H1 (cell line): ENCODE measurements around the gene BRD8. TPM values are rescaled to one million over a fixed set of nuclear protein-coding genes. Genes with fewer than 3 reads are reported as not detected.
A peak's percentile ranks its signal among the peaks of the same experiment; 100 is the strongest.

Source experiments
- CTCF ChIA-PET: fragments of 300-600 bp; sonication (Branson Sonifier 250); formaldehyde crosslinking; loops from one replicate; lab custom pipeline; 2021; ENCODE audit not compliant: partially characterized antibody; lab: Charles Lee
- POLR2A ChIA-PET: fragments of 300-600 bp; sonication (Branson Sonifier 250); formaldehyde crosslinking; loops from one replicate; lab custom pipeline; 2021; ENCODE audit warnings: inconsistent platforms; ENCODE audit not compliant: partially characterized antibody; lab: Charles Lee
- DNase-seq, 2 experiments: peaks; one replicate each; pipeline versions ENCODE4 v3.0.0 to v3.0.0-alpha.2; 2010 to 2022; ENCODE audit warnings: low spot score in 2 of 2, low read depth in 1 of 2, mixed read lengths in 1 of 2
- FAIRE-seq: peaks from 2 replicates; lab custom pipeline; 2011; peaks lifted over from hg19 to GRCh38; lab: Jason Lieb, UNC
- H2AFZ ChIP-seq: 2 replicates; pipeline ENCODE4 v1.8.1; 2012; ENCODE audit warnings: low read length, inconsistent platforms
- H2AK5ac ChIP-seq: 2 replicates; pipeline ENCODE4 v1.6.1; 2013; ENCODE audit warnings: low read depth, low read length
- H2BK120ac ChIP-seq: replicated peaks from 2 replicates; pipeline ENCODE3; 2013; ENCODE audit warnings: low read depth, low read length, inconsistent platforms
- H2BK12ac ChIP-seq: 2 replicates; pipeline ENCODE4 v1.6.1; 2013; ENCODE audit warnings: low read depth, low read length
- H2BK15ac ChIP-seq: 2 replicates; pipeline ENCODE4 v1.6.1; 2013; ENCODE audit warnings: low read length
- H2BK20ac ChIP-seq: 2 replicates; pipeline ENCODE4 v1.6.1; 2013; ENCODE audit warnings: low read length
- H2BK5ac ChIP-seq: 2 replicates; pipeline ENCODE4 v1.6.1; 2013; ENCODE audit warnings: low read depth, low read length
- H3K14ac ChIP-seq: 2 replicates; pipeline ENCODE4 v1.6.1; 2013; ENCODE audit warnings: inconsistent platforms; ENCODE audit not compliant: insufficient read length
- H3K18ac ChIP-seq: 2 replicates; pipeline ENCODE4 v1.6.1; 2013; ENCODE audit warnings: low read length; ENCODE audit errors: extremely low read depth
- H3K23ac ChIP-seq: 2 replicates; pipeline ENCODE4 v1.6.1; 2013; ENCODE audit warnings: inconsistent platforms; ENCODE audit not compliant: insufficient read length
- H3K23me2 ChIP-seq: 2 replicates; pipeline ENCODE4 v1.6.1; 2013; ENCODE audit warnings: low read depth, low read length
- H3K27ac ChIP-seq: 2 replicates; pipeline ENCODE4 v1.6.1; 2011; ENCODE audit warnings: low read depth, low read length, inconsistent platforms
- H3K27me3 ChIP-seq, 4 experiments: replicated peaks in 1 of 4; 1 replicate in 1 of 4; 2 replicates in 3 of 4; pipeline versions ENCODE4 v1.6.1 to v1.8.1; 2011 to 2013; ENCODE audit warnings: low read length in 3 of 4, mild to moderate bottlenecking in 3 of 4, inconsistent platforms in 2 of 4, mixed read lengths in 2 of 4, moderate library complexity in 1 of 4; ENCODE audit not compliant: control insufficient read depth in 3 of 4, insufficient read depth in 3 of 4; ENCODE audit errors: extremely low read depth in 1 of 4
- H3K36me3 ChIP-seq, 4 experiments: 2 replicates each; pipeline versions ENCODE4 v1.6.1 to v1.8.1; 2011 to 2013; ENCODE audit warnings: mild to moderate bottlenecking in 4 of 4, low read length in 3 of 4, moderate library complexity in 2 of 4, control low read depth in 1 of 4, inconsistent platforms in 1 of 4; ENCODE audit not compliant: insufficient read depth in 4 of 4, control insufficient read depth in 2 of 4
- H3K4ac ChIP-seq: replicated peaks from 2 replicates; pipeline ENCODE3; 2013; ENCODE audit warnings: low read length, low read depth, mixed read lengths, inconsistent platforms; ENCODE audit not compliant: insufficient read length
- H3K4me1 ChIP-seq, 4 experiments: replicated peaks in 1 of 4; 1 replicate in 1 of 4; 2 replicates in 3 of 4; pipeline versions ENCODE4 v1.6.1 to v1.8.1; 2011 to 2013; ENCODE audit warnings: low read length in 3 of 4, inconsistent platforms in 2 of 4, mixed read lengths in 1 of 4; ENCODE audit not compliant: insufficient read depth in 4 of 4, control insufficient read depth in 3 of 4
- H3K4me2 ChIP-seq, 2 experiments: 2 replicates each; pipeline versions ENCODE4 v1.6.1 to v1.8.1; 2011 to 2013; ENCODE audit warnings: low read depth in 2 of 2, low read length in 2 of 2, control low read depth in 1 of 2, inconsistent platforms in 1 of 2, mild to moderate bottlenecking in 1 of 2; ENCODE audit not compliant: insufficient read depth in 1 of 2
- H3K4me3 ChIP-seq, 4 experiments: fragments of 200-600, 300-600 bp in 1 of 4; sonication (generic), shearing (Covaris generic), sonication (Bioruptor Twin) in 1 of 4; 2 replicates each; pipeline versions ENCODE4 v1.5.1 to v1.8.1; 2011 to 2016; ENCODE audit warnings: low read length in 4 of 4, low read depth in 3 of 4, control low read depth in 2 of 4, inconsistent platforms in 2 of 4, mild to moderate bottlenecking in 2 of 4, mixed read lengths in 1 of 4, moderate library complexity in 1 of 4; ENCODE audit not compliant: insufficient read depth in 2 of 4; ENCODE audit errors: extremely low read depth in 1 of 4
- H3K56ac ChIP-seq: replicated peaks from 2 replicates; pipeline ENCODE3; 2013; ENCODE audit warnings: low read depth, mild to moderate bottlenecking, mixed read lengths, low read length, inconsistent platforms; ENCODE audit not compliant: insufficient read length
- H3K79me1 ChIP-seq: 2 replicates; pipeline ENCODE4 v1.6.1; 2013; ENCODE audit warnings: low read depth, low read length, control low read depth
- H3K79me2 ChIP-seq, 2 experiments: 2 replicates each; pipeline versions ENCODE4 v1.6.1 to v1.8.1; 2012 to 2013; ENCODE audit warnings: low read length in 2 of 2, mild to moderate bottlenecking in 2 of 2, inconsistent platforms in 1 of 2; ENCODE audit not compliant: insufficient read depth in 2 of 2, control insufficient read depth in 1 of 2
- H3K9ac ChIP-seq, 4 experiments: replicated peaks in 1 of 4; 1 replicate in 1 of 4; 2 replicates in 3 of 4; pipeline versions ENCODE4 v1.6.1 to v1.8.1; 2011 to 2013; ENCODE audit warnings: low read depth in 3 of 4, low read length in 3 of 4, control low read depth in 2 of 4, mild to moderate bottlenecking in 2 of 4, moderate library complexity in 2 of 4, inconsistent platforms in 1 of 4; ENCODE audit errors: extremely low read depth in 1 of 4
- H3K9me3 ChIP-seq, 2 experiments: 2 replicates each; pipeline versions ENCODE4 v1.6.1 to v1.8.1; 2012 to 2013; ENCODE audit warnings: mild to moderate bottlenecking in 2 of 2, moderate library complexity in 2 of 2, control low read depth in 1 of 2, inconsistent platforms in 1 of 2, low read depth in 1 of 2, low read length in 1 of 2, mixed read lengths in 1 of 2; ENCODE audit not compliant: insufficient read depth in 2 of 2
- H4K20me1 ChIP-seq, 2 experiments: replicated peaks in 1 of 2; 2 replicates each; pipeline versions ENCODE3 to v1.8.1; 2011 to 2013; ENCODE audit warnings: inconsistent platforms in 2 of 2, low read length in 2 of 2, mild to moderate bottlenecking in 1 of 2; ENCODE audit not compliant: insufficient read depth in 2 of 2, control insufficient read depth in 1 of 2
- H4K5ac ChIP-seq: 2 replicates; pipeline ENCODE4 v1.6.1; 2013; ENCODE audit warnings: low read length, low read depth, mixed read lengths, inconsistent platforms; ENCODE audit not compliant: insufficient read length
- H4K8ac ChIP-seq: 2 replicates; pipeline ENCODE4 v1.8.0; 2013; ENCODE audit warnings: mild to moderate bottlenecking, moderate library complexity, low read length, inconsistent platforms; ENCODE audit not compliant: insufficient read depth; ENCODE audit errors: extremely low read depth
- H4K91ac ChIP-seq: replicated peaks from 2 replicates; pipeline ENCODE3; 2013; ENCODE audit warnings: low read length, mixed read lengths, inconsistent platforms; ENCODE audit not compliant: insufficient read length
- BCL11A ChIP-seq, 2 experiments: IDR thresholded peaks; one replicate each; pipeline ENCODE4 v1.6.1; 2011; ENCODE audit warnings: low read depth in 2 of 2, low read length in 2 of 2, mild to moderate bottlenecking in 2 of 2
- FOSL1 ChIP-seq: IDR thresholded peaks from 2 replicates; pipeline ENCODE4 v1.6.1; 2011; ENCODE audit warnings: mild to moderate bottlenecking, low read depth, low read length, moderate library complexity; ENCODE audit not compliant: insufficient read depth
- GABPA ChIP-seq: IDR thresholded peaks from 2 replicates; pipeline ENCODE4 v1.6.1; 2011; ENCODE audit warnings: mild to moderate bottlenecking, low read length, moderate library complexity, borderline replicate concordance; ENCODE audit not compliant: insufficient read depth
- HDAC6 ChIP-seq: IDR thresholded peaks from one replicate; pipeline ENCODE4 v1.7.1; 2012; ENCODE audit warnings: low read depth, mild to moderate bottlenecking, inconsistent platforms, low read length, moderate library complexity
- JUN ChIP-seq: IDR thresholded peaks from 2 replicates; pipeline ENCODE4 v1.6.1; 2011; ENCODE audit warnings: low read depth, mild to moderate bottlenecking, improper control_type of control experiment, low read length
- KDM5A ChIP-seq: fragments of 200-600 bp; IDR thresholded peaks from 2 replicates; pipeline ENCODE4 v1.7.1; 2012; ENCODE audit warnings: mild to moderate bottlenecking, low read length, inconsistent platforms, mixed read lengths
- MAFK ChIP-seq: IDR thresholded peaks from 2 replicates; pipeline ENCODE4 v1.6.1; 2012; ENCODE audit warnings: low read depth, mild to moderate bottlenecking, improper control_type of control experiment, low read length
- PHF8 ChIP-seq: fragments of 200-600 bp; sonication (generic); conservative IDR thresholded peaks from 2 replicates; pipeline ENCODE4 v1.7.1; 2012; ENCODE audit warnings: low read depth, mild to moderate bottlenecking, inconsistent platforms, low read length, moderate library complexity
- POLR2AphosphoS5 ChIP-seq: IDR thresholded peaks from 2 replicates; pipeline ENCODE4 v1.6.1; 2011; ENCODE audit warnings: low read depth, low read length
- RNF2 ChIP-seq: fragments of 200-900, 300-1000 bp; sonication (generic); IDR thresholded peaks from 2 replicates; pipeline ENCODE4 v1.7.1; 2016; ENCODE audit warnings: borderline replicate concordance, low read depth, mild to moderate bottlenecking, antibody characterized with exemption, low read length; ENCODE audit not compliant: poor library complexity, severe bottlenecking; ENCODE audit errors: missing control alignments
- SAP30 ChIP-seq: fragments of 300-600 bp; sonication (generic); IDR thresholded peaks from 2 replicates; pipeline ENCODE4 v1.7.1; 2012; ENCODE audit warnings: low read length, moderate library complexity, mild to moderate bottlenecking, inconsistent platforms; ENCODE audit not compliant: insufficient read depth, insufficient replicate concordance
- SP4 ChIP-seq: IDR thresholded peaks from 2 replicates; pipeline ENCODE4 v1.6.1; 2012; ENCODE audit warnings: low read length, inconsistent platforms
- SUZ12 ChIP-seq: fragments of 200-600 bp; sonication (generic); IDR thresholded peaks from 2 replicates; pipeline ENCODE4 v1.6.1; 2012; ENCODE audit warnings: mild to moderate bottlenecking, inconsistent platforms, low read length, moderate library complexity, mixed read lengths
- TBP ChIP-seq: IDR thresholded peaks from 2 replicates; pipeline ENCODE4 v1.6.1; 2011; ENCODE audit warnings: low read depth, low read length, improper control_type of control experiment
- TCF12 ChIP-seq: IDR thresholded peaks from 2 replicates; pipeline ENCODE4 v1.6.1; 2011; ENCODE audit warnings: low read depth, mild to moderate bottlenecking, low read length
- WGBS, 2 experiments: shearing (Covaris generic) in 1 of 2; methylation state at CpG; one replicate each; pipeline versions ENCODE4 v1.1.6 to v1.1.7; 2013 to 2015; ENCODE audit warnings: low lambda C conversion rate in 2 of 2, mixed read lengths in 2 of 2, inconsistent platforms in 1 of 2, low coverage in 1 of 2, missing lambda C conversion rate in 1 of 2; ENCODE audit not compliant: insufficient replicate concordance in 2 of 2, insufficient coverage in 1 of 2, insufficient read length in 1 of 2; ENCODE audit errors: extremely low coverage in 1 of 2, missing lambda C conversion rate in 1 of 2; 5-methylcytosine and 5-hydroxymethylcytosine counted together
- polyA plus RNA-seq, 7 experiments: library from polyadenylated mRNA; depleted of rRNA in 3 of 7; stranded (reverse) in 5 of 7; unstranded in 2 of 7; fragments of >200 nt in 5 of 7; fragments of 200-250 nt in 2 of 7; gene quantifications; 1 replicate in 5 of 7; 2 replicates in 1 of 7; 4 replicates in 1 of 7; pipeline versions ENCODE4 v1.2.1 to v1.2.3, GENCODE V29; 2011 to 2013; ENCODE audit warnings: missing spikeins in 2 of 7, mixed read lengths in 2 of 7
- total RNA-seq: library from RNA; stranded (reverse); fragmentation: NEBNext Ultra II Directional; extraction: Animal tissue kit (Norgen Biotek cat#: 25700); gene quantifications from 2 replicates; pipeline ENCODE4 v1.2.1, GENCODE V29; 2021

The BRD8 gene
- total and polyA plus RNA-seq, 2 of the 8 experiments (the other 6 are each of a cell fraction or from before 2014, with no cell fraction given), result 37.8 to 75.8 TPM

GRCh38 chr5:138139781-138140090 lies 38.7 kb downstream of the BRD8 start:
- H3K27ac ChIP-seq, result no peak overlapping the region
- H2BK12ac ChIP-seq, result no peak overlapping the region
- H3K23ac ChIP-seq, result no peak overlapping the region
- H3K4ac ChIP-seq, result no peak overlapping the region
- H2AK5ac ChIP-seq, result no peak overlapping the region
- no peak overlapping the region for H3K56ac ChIP-seq
- no peak overlapping the region for H2BK15ac ChIP-seq
- H3K14ac ChIP-seq, result no peak overlapping the region
- ChIA-PET CTCF (interaction anchor here (0.6 to 2.8 kb wide), 7 partner anchors 22 to 221 kb away, joined by 3 to 10 read pairs (median 4); no protein-coding TSS in a partner anchor), POLR2A (interaction anchor here (1.2 to 1.3 kb wide), 2 partner anchors 9 to 326 kb away, joined by 3 to 4 read pairs; partner anchors contain the start of gene EGR1)
- peaks cover 4% of the 10 kb centered on the region; the same call in 1 of the 2 replicates for H3K23me2 ChIP-seq
- no peaks in the 10 kb centered on the region; a peak in 1 of 7 replicates for H3K4me1 ChIP-seq
- H3K36me3 ChIP-seq, result no peaks in the 10 kb centered on the region
- no peak overlapping the region for H2BK5ac ChIP-seq
- FAIRE-seq (no peak), DNase-seq (no peak)
- H4K5ac ChIP-seq, result no peak overlapping the region
- H2BK120ac ChIP-seq, result no peak overlapping the region
- no peaks in the 10 kb centered on the region for H4K20me1 ChIP-seq
- 71% methylated on average over 3 of the region's 3 CpGs; no CpG with 5 or more reads in 1 of the 2 experiments for WGBS, 2 experiments
- peak overlapping the region in 1 of 4 experiments; percentile 70; a peak in 2 of 8 replicates for H3K4me3 ChIP-seq
- H2BK20ac ChIP-seq, result no peak overlapping the region
- no peak overlapping the region for H4K8ac ChIP-seq
- no peak overlapping the region for H3K18ac ChIP-seq
- no peaks in the 10 kb centered on the region for H3K79me1 ChIP-seq
- H2AFZ ChIP-seq, result peak overlapping the region; percentile 91
- H3K4me2 ChIP-seq, result peak overlapping the region; percentile 64 to 73; a peak in 3 of 4 replicates
- H3K9me3 ChIP-seq, result no peaks in the 10 kb centered on the region
- H3K27me3 ChIP-seq, result no peaks in the 10 kb centered on the region
- no peak overlapping the region for H3K9ac ChIP-seq
- H3K79me2 ChIP-seq, result no peaks in the 10 kb centered on the region
- H4K91ac ChIP-seq, result no peak overlapping the region
- no peak for TF ChIP-seq KDM5A
- TF ChIP-seq HDAC6, result no peak
- no peak for TF ChIP-seq FOSL1
- TF ChIP-seq GABPA, result no peak
- TF ChIP-seq JUN, result no peak
- TF ChIP-seq PHF8, result no peak
- no peak for TF ChIP-seq POLR2AphosphoS5
- TF ChIP-seq MAFK, result no peak
- TF ChIP-seq TCF12, result no peak
- TF ChIP-seq BCL11A (IDR thresholded peaks at IDR 0.05; ENCODE audit: low read depth in 2 of 2, low read length in 2 of 2), result no peak
- no peak for TF ChIP-seq SP4
- no peak for TF ChIP-seq TBP
- no peak for TF ChIP-seq SUZ12
- no peak for TF ChIP-seq RNF2
- no peak for TF ChIP-seq SAP30
